HG03469 (cell line): ENCODE measurements around the gene RNF213.
"Not testable (repeated sequence)": the region's sequence is repeated elsewhere in the genome, so short reads cannot be mapped to it uniquely, and the experiment has no call there.

ENCODE experiments used
- ATAC-seq: cut with Tn5 transposase; IDR thresholded peaks from one replicate; pipeline ENCODE4 v1.9.1; 2021; ENCODE audit warnings: mild to moderate bottlenecking, moderate library complexity, moderate number of reproducible peaks; ENCODE audit not compliant: unreplicated experiment

RNF213 gene

GRCh38 chr17:80267391-80267790, 6.7 kb downstream of the RNF213 start:
- ATAC-seq: no peak

- no peak for ATAC-seq
Observed at GRCh38 chr17:80268427-80268826, 7.8 kb downstream of the RNF213 start.

GRCh38 chr17:80269405-80269807, 8.8 kb downstream of the RNF213 start:
- no peak for ATAC-seq

- no peak for ATAC-seq
Observed at GRCh38 chr17:80270104-80270503, 9.5 kb downstream of the RNF213 start.

- no peak for ATAC-seq
Observed at GRCh38 chr17:80270836-80271235, 10.2 kb downstream of the RNF213 start.

GRCh38 chr17:80272366-80272765, 11.7 kb downstream of the RNF213 start:
- ATAC-seq: no peak

- no peak for ATAC-seq
Observed at GRCh38 chr17:80274331-80274730, 13.7 kb downstream of the RNF213 start.

- no peak for ATAC-seq
Observed at GRCh38 chr17:80274871-80275449, 14.3 kb downstream of the RNF213 start.

GRCh38 chr17:80275857-80276256, 15.2 kb downstream of the RNF213 start:
- ATAC-seq: not testable (repeated sequence)

- ATAC-seq: no peak
Observed at GRCh38 chr17:80277751-80278671, 17.4 kb downstream of the RNF213 start.

GRCh38 chr17:80279895-80280294, 19.2 kb downstream of the RNF213 start:
- ATAC-seq: no peak

- ATAC-seq: no peak
Observed at GRCh38 chr17:80281516-80281915, 20.9 kb downstream of the RNF213 start.

- no peak for ATAC-seq
Observed at GRCh38 chr17:80283116-80283852, 22.6 kb downstream of the RNF213 start.

- ATAC-seq: no peak
Observed at GRCh38 chr17:80284631-80285030, 24.0 kb downstream of the RNF213 start.

GRCh38 chr17:80285237-80285920, 24.7 kb downstream of the RNF213 start:
- no peak for ATAC-seq

- ATAC-seq: no peak
Observed at GRCh38 chr17:80286638-80286960, 25.9 kb downstream of the RNF213 start.

- ATAC-seq: no peak
Observed at GRCh38 chr17:80287038-80287437, 26.4 kb downstream of the RNF213 start.

GRCh38 chr17:80287806-80288567, 27.3 kb downstream of the RNF213 start:
- no peak for ATAC-seq

- ATAC-seq: no peak
Observed at GRCh38 chr17:80289616-80290015, 29.0 kb downstream of the RNF213 start.

- ATAC-seq: no peak
Observed at GRCh38 chr17:80290156-80290555, 29.5 kb downstream of the RNF213 start.
